NCI-H187 (cell line): ENCODE measurements around the gene TLE2.

ENCODE experiments used
- DNase-seq, 2 experiments: peaks; one replicate each; lab custom pipeline; 2025; lab: John Stamatoyannopoulos, UW

The TLE2 gene

GRCh38 chr19:2950286-2951124 is 78.6 kb downstream of the TLE2 start:
- peak; percentile 98 to 100 for DNase-seq

- DNase-seq = no peak
Measured at GRCh38 chr19:2949939-2950285, 79.2 kb downstream of the TLE2 start.
